Mesendoderm (in vitro differentiated cells): ENCODE data around the gene GANC.

Source experiments
- DNase-seq: peaks from one replicate; pipeline ENCODE4 v3.0.0; 2013
- H2AK5ac ChIP-seq: 2 replicates; pipeline ENCODE4 v1.6.1; 2013; ENCODE audit warnings: low read length, inconsistent platforms
- H2BK120ac ChIP-seq: 2 replicates; pipeline ENCODE4 v1.6.1; 2013; ENCODE audit warnings: low read depth, mild to moderate bottlenecking, low read length, moderate library complexity, mixed read lengths
- H2BK15ac ChIP-seq: replicated peaks from 2 replicates; pipeline ENCODE4 v1.6.1; 2013; ENCODE audit warnings: low read depth, mild to moderate bottlenecking, moderate library complexity
- H2BK5ac ChIP-seq: 2 replicates; pipeline ENCODE4 v1.6.1; 2013; ENCODE audit warnings: low read length, inconsistent platforms
- H3K18ac ChIP-seq: 2 replicates; pipeline ENCODE4 v1.6.1; 2013; ENCODE audit warnings: mild to moderate bottlenecking, low read length, mixed read lengths
- H3K23ac ChIP-seq: one replicate; pipeline ENCODE4 v1.6.1; 2013; ENCODE audit warnings: low read length
- H3K27ac ChIP-seq: 2 replicates; pipeline ENCODE4 v1.5.1; 2013; ENCODE audit warnings: low read depth, mild to moderate bottlenecking, inconsistent platforms, low read length, moderate library complexity
- H3K27me3 ChIP-seq: 2 replicates; pipeline ENCODE4 v1.6.1; 2013; ENCODE audit warnings: low read length, control low read depth, mild to moderate bottlenecking, inconsistent platforms; ENCODE audit not compliant: insufficient read depth, poor library complexity
- H3K36me3 ChIP-seq: 2 replicates; pipeline ENCODE4 v1.6.1; 2013; ENCODE audit warnings: low read length, inconsistent platforms; ENCODE audit not compliant: control insufficient read depth, insufficient read depth
- H3K4ac ChIP-seq: one replicate; pipeline ENCODE4 v1.6.1; 2013; ENCODE audit warnings: low read depth, mild to moderate bottlenecking, low read length, moderate library complexity
- H3K4me1 ChIP-seq: 2 replicates; pipeline ENCODE4 v1.6.1; 2013; ENCODE audit warnings: low read depth, low read length, inconsistent platforms; ENCODE audit not compliant: control insufficient read depth
- H3K4me2 ChIP-seq: 2 replicates; pipeline ENCODE4 v1.6.1; 2013; ENCODE audit warnings: low read length
- H3K4me3 ChIP-seq: 2 replicates; pipeline ENCODE4 v1.5.1; 2013; ENCODE audit warnings: mild to moderate bottlenecking, low read length
- H3K56ac ChIP-seq: one replicate; pipeline ENCODE4 v1.6.1; 2013; ENCODE audit warnings: low read length
- H3K79me1 ChIP-seq: 2 replicates; pipeline ENCODE4 v1.6.1; 2013; ENCODE audit warnings: low read length, inconsistent platforms
- H3K79me2 ChIP-seq: 2 replicates; pipeline ENCODE4 v1.6.1; 2013; ENCODE audit warnings: mild to moderate bottlenecking, low read length; ENCODE audit not compliant: control insufficient read depth, insufficient read depth
- H3K9ac ChIP-seq: 2 replicates; pipeline ENCODE4 v1.6.1; 2013; ENCODE audit warnings: low read length, inconsistent platforms
- H4K5ac ChIP-seq: one replicate; pipeline ENCODE4 v1.6.1; 2013; ENCODE audit warnings: low read length
- H4K8ac ChIP-seq: one replicate; pipeline ENCODE4 v1.6.1; 2013; ENCODE audit warnings: low read depth, mild to moderate bottlenecking, control low read depth, low read length, moderate library complexity
- WGBS: extraction: QIAGEN DNeasy Blood & Tissue Kit; methylation state at CpG from one replicate; pipeline ENCODE4 v1.1.7; 2013; ENCODE audit warnings: low lambda C conversion rate, missing lambda C conversion rate; ENCODE audit not compliant: insufficient coverage; ENCODE audit errors: extremely low coverage; 5-methylcytosine and 5-hydroxymethylcytosine counted together

Gene GANC

GRCh38 chr15:42364529-42364928 is 91.5 kb downstream of the GANC start:
- Histone ChIP-seq H2BK15ac (no peak overlapping the region), H4K5ac (no peak overlapping the region), H3K4me2 (no peak overlapping the region), H3K79me2 (no peaks in the 10 kb centered on the region), H2AK5ac (no peak overlapping the region), H3K27me3 (no peaks in the 10 kb centered on the region), H3K56ac (no peak overlapping the region), H3K4ac (no peak overlapping the region), H4K8ac (no peak overlapping the region), H3K23ac (no peak overlapping the region), H3K18ac (no peak overlapping the region), H2BK120ac (no peak overlapping the region), H3K36me3 (no peaks in the 10 kb centered on the region), H3K9ac (no peak overlapping the region), H3K4me1 (peaks cover 7% of the 10 kb centered on the region), H3K4me3 (no peak overlapping the region), H3K27ac (no peak overlapping the region), H2BK5ac (no peak overlapping the region), H3K79me1 (no peaks in the 10 kb centered on the region)
- no CpG with 5 or more reads among the region's 1 CpG for WGBS
- DNase-seq, result no peak

- H3K27ac ChIP-seq, result no peak overlapping the region
- no peak overlapping the region for H2BK5ac ChIP-seq
- no peaks in the 10 kb centered on the region for H3K79me1 ChIP-seq
- no peaks in the 10 kb centered on the region for H3K79me2 ChIP-seq
- H3K4me3 ChIP-seq, result no peak overlapping the region
- peaks cover 7% of the 10 kb centered on the region for H3K4me1 ChIP-seq
- H3K4ac ChIP-seq, result no peak overlapping the region
- no peak overlapping the region for H3K18ac ChIP-seq
- H4K5ac ChIP-seq, result no peak overlapping the region
- no peaks in the 10 kb centered on the region for H3K36me3 ChIP-seq
- no peak overlapping the region for H3K23ac ChIP-seq
- no peak overlapping the region for H3K4me2 ChIP-seq
- H3K56ac ChIP-seq, result no peak overlapping the region
- DNase-seq, result no peak
- no peaks in the 10 kb centered on the region for H3K27me3 ChIP-seq
- WGBS, result no CpG with 5 or more reads among the region's 5 CpGs
- H4K8ac ChIP-seq, result no peak overlapping the region
- no peak overlapping the region for H2BK120ac ChIP-seq
- no peak overlapping the region for H2BK15ac ChIP-seq
- H2AK5ac ChIP-seq, result no peak overlapping the region
- no peak overlapping the region for H3K9ac ChIP-seq
These were observed 93.0 kb downstream of the GANC start for GRCh38 chr15:42365921-42366550.

GRCh38 chr15:42367041-42367440 is 94.0 kb downstream of the GANC start:
- no peak overlapping the region for H2BK15ac ChIP-seq
- H3K56ac ChIP-seq, result no peak overlapping the region
- no peaks in the 10 kb centered on the region for H3K79me1 ChIP-seq
- H2BK5ac ChIP-seq, result no peak overlapping the region
- no peak overlapping the region for H4K5ac ChIP-seq
- H3K4me3 ChIP-seq, result no peak overlapping the region
- H3K36me3 ChIP-seq, result no peaks in the 10 kb centered on the region
- H3K4ac ChIP-seq, result no peak overlapping the region
- no peak overlapping the region for H3K18ac ChIP-seq
- no peaks in the 10 kb centered on the region for H3K79me2 ChIP-seq
- H3K4me1 ChIP-seq, result peaks cover 7% of the 10 kb centered on the region
- H3K9ac ChIP-seq, result no peak overlapping the region
- no peak overlapping the region for H2BK120ac ChIP-seq
- H4K8ac ChIP-seq, result no peak overlapping the region
- H2AK5ac ChIP-seq, result no peak overlapping the region
- no peaks in the 10 kb centered on the region for H3K27me3 ChIP-seq
- no peak overlapping the region for H3K27ac ChIP-seq
- DNase-seq, result no peak
- no CpG with 5 or more reads among the region's 5 CpGs for WGBS
- H3K4me2 ChIP-seq, result no peak overlapping the region
- H3K23ac ChIP-seq, result no peak overlapping the region

GRCh38 chr15:42368096-42368495 is 95.1 kb downstream of the GANC start:
- Histone ChIP-seq H3K4ac (no peak overlapping the region), H4K5ac (no peak overlapping the region), H2BK5ac (no peak overlapping the region), H3K23ac (no peak overlapping the region), H3K4me1 (peaks cover 7% of the 10 kb centered on the region), H2BK120ac (no peak overlapping the region), H4K8ac (no peak overlapping the region), H3K27me3 (no peaks in the 10 kb centered on the region), H2AK5ac (no peak overlapping the region), H3K4me3 (no peak overlapping the region), H3K27ac (no peak overlapping the region), H3K9ac (no peak overlapping the region), H3K79me1 (no peaks in the 10 kb centered on the region), H3K18ac (no peak overlapping the region), H3K4me2 (no peak overlapping the region), H2BK15ac (no peak overlapping the region), H3K56ac (no peak overlapping the region), H3K36me3 (no peaks in the 10 kb centered on the region), H3K79me2 (no peaks in the 10 kb centered on the region)
- WGBS, result no CpG with 5 or more reads among the region's 3 CpGs
- DNase-seq, result no peak

- Histone ChIP-seq H4K5ac (no peak overlapping the region), H3K79me2 (no peaks in the 10 kb centered on the region), H3K4ac (no peak overlapping the region), H4K8ac (no peak overlapping the region), H3K4me2 (no peak overlapping the region), H2BK5ac (no peak overlapping the region), H3K18ac (no peak overlapping the region), H3K27me3 (no peaks in the 10 kb centered on the region), H3K36me3 (no peaks in the 10 kb centered on the region), H3K27ac (no peak overlapping the region), H3K23ac (no peak overlapping the region), H2BK15ac (no peak overlapping the region), H3K4me3 (no peak overlapping the region), H3K56ac (no peak overlapping the region), H3K4me1 (no peaks in the 10 kb centered on the region), H3K79me1 (no peaks in the 10 kb centered on the region), H2BK120ac (no peak overlapping the region), H3K9ac (no peak overlapping the region), H2AK5ac (no peak overlapping the region)
- DNase-seq, result no peak
- no CpG with 5 or more reads among the region's 2 CpGs for WGBS
These were observed 98.1 kb downstream of the GANC start for GRCh38 chr15:42371096-42371495.

- Histone ChIP-seq H4K5ac (no peak overlapping the region), H3K4ac (no peak overlapping the region), H3K4me3 (no peak overlapping the region), H3K23ac (no peak overlapping the region), H2BK15ac (no peak overlapping the region), H3K79me1 (no peaks in the 10 kb centered on the region), H3K79me2 (no peaks in the 10 kb centered on the region), H3K18ac (no peak overlapping the region), H3K36me3 (no peaks in the 10 kb centered on the region), H3K4me2 (no peak overlapping the region), H3K56ac (no peak overlapping the region), H3K9ac (no peak overlapping the region), H4K8ac (no peak overlapping the region), H3K27me3 (no peaks in the 10 kb centered on the region), H3K4me1 (no peaks in the 10 kb centered on the region), H2BK120ac (no peak overlapping the region), H2BK5ac (no peak overlapping the region), H2AK5ac (no peak overlapping the region), H3K27ac (no peak overlapping the region)
- no CpG with 5 or more reads among the region's 1 CpG for WGBS
- DNase-seq, result no peak
These were observed 100.3 kb downstream of the GANC start for GRCh38 chr15:42373274-42373673.
